HG02970 (cell line): ENCODE measurements around the gene TGFB1I1.
A peak's percentile ranks its signal among the peaks of the same experiment; 100 is the strongest.
"Not testable (repeated sequence)": the region's sequence is repeated elsewhere in the genome, so short reads cannot be mapped to it uniquely, and the experiment has no call there.

ENCODE experiments used
- ATAC-seq: cut with Tn5 transposase; IDR thresholded peaks from one replicate; pipeline ENCODE4 v1.9.1; 2021; ENCODE audit warnings: mild to moderate bottlenecking, moderate library complexity, moderate number of reproducible peaks; ENCODE audit not compliant: unreplicated experiment, low FRiP score

The TGFB1I1 gene

GRCh38 chr16:31507929-31508705, 36.2 kb downstream of the TGFB1I1 start, which contains the start of gene RUSF1:
TSS of gene RUSF1 (minus strand) at chr16:31508391. CDS start at chr16:31508373, 18 bp downstream.
- ATAC-seq = peak; percentile 86

- no peak for ATAC-seq
These were observed 36.8 kb downstream of the TGFB1I1 start for GRCh38 chr16:31508706-31509195.

GRCh38 chr16:31513126-31513525, 41.2 kb downstream of the TGFB1I1 start:
- no peak for ATAC-seq

GRCh38 chr16:31513884-31514283, 41.9 kb downstream of the TGFB1I1 start:
- no peak for ATAC-seq

- ATAC-seq = no peak
These were observed 45.9 kb downstream of the TGFB1I1 start for GRCh38 chr16:31517800-31518402.

GRCh38 chr16:31519759-31520431, 47.9 kb downstream of the TGFB1I1 start:
- no peak for ATAC-seq

- no peak for ATAC-seq
These were observed 49.4 kb downstream of the TGFB1I1 start for GRCh38 chr16:31521368-31521767.

- ATAC-seq = no peak
These were observed 50.1 kb downstream of the TGFB1I1 start for GRCh38 chr16:31522071-31522470.

- not testable (repeated sequence) for ATAC-seq
These were observed 51.8 kb downstream of the TGFB1I1 start for GRCh38 chr16:31523768-31524167.

- no peak for ATAC-seq
These were observed 53.2 kb downstream of the TGFB1I1 start for GRCh38 chr16:31525113-31525512.
